GM08714 (cell line): Measurements from ENCODE around the gene SLC16A7.

Source experiments
- H3K4me3 ChIP-seq: fragments of 200-500 bp; sonication (Bioruptor generic); 2 replicates; pipeline ENCODE4 v1.5.1; 2014; ENCODE audit warnings: mild to moderate bottlenecking, low read length, inconsistent platforms
- ZNF274 ChIP-seq: IDR thresholded peaks from 2 replicates; pipeline ENCODE4 v1.6.1; 2012; ENCODE audit warnings: mild to moderate bottlenecking, low read depth, low read length

SLC16A7 gene, protein sequence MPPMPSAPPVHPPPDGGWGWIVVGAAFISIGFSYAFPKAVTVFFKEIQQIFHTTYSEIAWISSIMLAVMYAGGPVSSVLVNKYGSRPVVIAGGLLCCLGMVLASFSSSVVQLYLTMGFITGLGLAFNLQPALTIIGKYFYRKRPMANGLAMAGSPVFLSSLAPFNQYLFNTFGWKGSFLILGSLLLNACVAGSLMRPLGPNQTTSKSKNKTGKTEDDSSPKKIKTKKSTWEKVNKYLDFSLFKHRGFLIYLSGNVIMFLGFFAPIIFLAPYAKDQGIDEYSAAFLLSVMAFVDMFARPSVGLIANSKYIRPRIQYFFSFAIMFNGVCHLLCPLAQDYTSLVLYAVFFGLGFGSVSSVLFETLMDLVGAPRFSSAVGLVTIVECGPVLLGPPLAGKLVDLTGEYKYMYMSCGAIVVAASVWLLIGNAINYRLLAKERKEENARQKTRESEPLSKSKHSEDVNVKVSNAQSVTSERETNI

DNA sequence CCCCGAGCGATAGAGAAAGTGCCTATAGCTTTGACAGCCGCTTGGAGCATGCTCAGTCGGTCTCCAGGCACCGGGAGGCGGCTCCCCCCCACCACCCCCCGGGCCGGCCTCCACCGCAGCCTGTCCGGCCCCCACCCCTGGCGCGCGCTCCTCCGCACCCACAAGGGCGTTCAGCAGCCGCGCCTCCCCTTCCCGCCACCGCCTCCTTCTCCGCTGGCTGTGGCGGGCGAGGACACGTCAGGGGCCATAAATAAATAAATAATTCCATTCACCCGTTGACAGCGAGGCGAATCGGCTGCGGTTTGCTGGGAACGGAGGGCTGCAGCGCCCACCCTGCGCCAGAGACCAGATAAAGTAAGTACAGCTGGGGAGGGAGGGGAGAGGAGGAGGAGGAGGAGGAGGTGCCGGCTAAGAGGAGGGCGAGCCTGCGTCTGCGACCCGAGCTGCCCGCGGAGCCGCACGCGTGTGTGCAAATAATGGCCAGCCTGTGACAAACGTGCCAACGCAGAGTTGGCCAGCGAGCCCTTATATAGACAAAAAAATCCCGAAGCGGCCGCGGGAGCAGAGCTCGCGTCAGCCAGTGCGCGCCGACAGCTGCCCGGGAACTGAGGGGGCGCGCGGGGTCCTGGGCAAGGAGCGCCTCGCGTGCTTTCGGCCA lies at the start of gene SLC16A7:
TSS of gene SLC16A7 (plus strand) at position 147 of the 658 bp plus-strand sequence. CDS start 108,773 bp downstream, outside the sequence.
- peak within 1 kb of the TSS; percentile 99 for H3K4me3 ChIP-seq
- TF ChIP-seq ZNF274: no peak

DNA sequence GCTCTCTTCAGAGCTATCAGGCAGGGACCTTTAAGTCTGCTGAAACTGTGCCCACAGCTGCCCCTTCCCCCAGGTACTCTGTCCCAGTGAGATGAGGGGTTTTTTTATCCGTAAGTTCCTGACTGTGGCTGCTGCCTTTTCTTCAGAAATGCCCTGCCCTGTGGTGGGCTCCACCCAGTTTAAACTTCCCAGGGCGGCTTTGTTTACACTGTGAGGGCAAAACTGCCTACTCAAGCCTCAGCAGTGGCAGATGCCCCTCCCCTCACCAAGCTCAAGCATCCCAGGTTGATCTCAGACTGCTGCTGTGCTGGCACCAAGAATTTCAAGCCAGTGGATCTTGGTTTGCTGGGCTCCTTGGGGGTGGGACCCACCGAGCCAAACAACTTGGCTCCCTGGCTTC lies 46.9 kb upstream of the SLC16A7 start:
- H3K4me3 ChIP-seq: no peak overlapping the region
- no peak for TF ChIP-seq ZNF274

DNA sequence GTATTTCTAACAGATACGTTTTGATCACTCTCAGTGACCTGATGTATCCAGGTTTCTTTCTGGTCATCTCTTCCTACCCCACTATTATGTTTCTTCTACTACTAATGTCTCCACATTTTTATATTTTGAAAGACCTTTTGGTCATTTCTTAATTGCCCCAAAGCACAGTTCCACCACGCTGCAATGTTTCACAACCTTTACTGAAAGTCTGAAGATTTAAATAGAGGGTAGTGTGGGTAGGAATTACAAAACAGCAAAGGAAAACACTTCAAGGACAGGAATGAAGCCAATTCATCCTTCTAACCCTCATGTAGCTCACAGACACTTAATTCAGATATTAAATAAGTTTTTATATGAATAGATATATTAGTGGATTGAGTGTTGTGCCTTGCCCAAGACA lies 36.1 kb upstream of the SLC16A7 start:
- no peak overlapping the region for H3K4me3 ChIP-seq

DNA sequence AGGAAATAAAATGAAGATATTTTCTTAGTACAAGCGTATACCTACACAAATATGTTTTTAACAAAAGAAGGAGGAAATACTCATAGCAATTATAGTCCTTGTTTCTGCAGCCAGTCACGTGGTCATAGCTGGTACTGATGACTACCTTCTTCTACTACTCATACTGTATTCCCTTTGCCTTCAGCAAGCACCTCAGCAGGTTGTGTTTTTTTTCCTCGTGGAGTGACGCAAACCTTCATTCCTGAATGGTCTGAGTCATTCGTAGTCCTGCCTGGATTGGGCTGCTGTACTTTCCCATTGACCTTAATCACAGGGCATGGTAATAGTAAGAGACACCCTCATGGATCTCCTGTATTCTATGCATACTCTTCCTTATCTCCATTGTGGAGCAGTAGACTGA lies 25.7 kb upstream of the SLC16A7 start:
- no peak overlapping the region for H3K4me3 ChIP-seq
- no peak for TF ChIP-seq ZNF274

More for the DNA sequence above, 36.1 kb upstream of the SLC16A7 start:
- TF ChIP-seq ZNF274: no peak

DNA sequence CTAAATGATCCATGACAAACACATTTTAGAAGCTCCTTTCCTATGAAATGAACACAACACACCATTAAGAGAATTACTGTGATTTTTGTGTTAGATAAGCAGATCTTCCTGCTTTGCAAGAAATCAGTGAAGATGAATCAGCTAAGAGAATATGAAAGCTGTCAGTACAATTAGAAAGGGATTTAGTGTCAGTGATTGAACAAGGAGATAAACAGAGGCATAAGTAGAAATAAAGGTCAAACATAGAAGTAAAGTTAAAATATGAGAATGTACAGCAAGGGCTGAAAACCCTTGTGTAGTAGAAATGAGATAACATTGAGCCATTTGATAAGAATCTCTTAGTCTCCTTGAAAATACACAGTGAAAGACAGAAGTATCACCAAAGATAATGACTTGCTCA lies 21.4 kb upstream of the SLC16A7 start:
- TF ChIP-seq ZNF274: no peak
- H3K4me3 ChIP-seq: no peak overlapping the region

DNA sequence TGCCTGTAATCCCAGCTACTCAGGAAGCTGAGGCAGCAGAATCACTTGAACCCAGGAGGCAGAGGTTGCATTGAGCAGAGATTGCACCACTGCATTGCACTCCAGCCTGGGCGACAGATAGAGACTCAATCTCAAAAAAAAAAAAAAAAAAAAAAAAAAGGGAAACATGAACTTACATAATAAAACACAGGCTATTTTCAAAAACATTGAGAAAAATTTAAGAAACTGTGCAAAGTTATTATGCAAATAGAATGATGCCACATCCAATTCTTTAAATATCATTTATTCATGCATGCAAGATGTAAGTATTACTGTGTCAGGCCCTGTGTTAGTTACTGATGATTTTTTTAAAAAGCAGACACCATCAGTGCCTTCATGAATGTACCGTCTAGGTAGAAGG lies 20.0 kb upstream of the SLC16A7 start:
- no peak for TF ChIP-seq ZNF274
- no peak overlapping the region for H3K4me3 ChIP-seq

DNA sequence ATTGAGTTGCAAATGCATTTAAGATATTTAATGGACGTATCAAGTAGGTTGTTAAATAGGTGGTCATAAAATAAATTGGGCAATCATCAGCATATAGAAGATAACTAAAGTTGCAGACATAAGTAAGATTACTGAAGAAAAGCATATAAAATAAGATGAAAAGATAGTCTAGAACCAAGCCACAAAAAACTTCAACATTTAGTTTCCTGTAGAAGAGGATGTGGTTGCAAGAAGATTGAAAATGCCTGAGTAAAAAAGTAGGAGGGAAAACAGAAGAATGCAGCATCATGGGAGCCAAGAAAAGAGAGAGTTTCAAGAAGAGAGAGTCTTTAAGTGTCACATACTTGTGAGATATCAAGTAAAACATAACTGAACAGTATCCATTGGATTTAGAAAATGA lies 17.6 kb upstream of the SLC16A7 start:
- no peak overlapping the region for H3K4me3 ChIP-seq
- no peak for TF ChIP-seq ZNF274

DNA sequence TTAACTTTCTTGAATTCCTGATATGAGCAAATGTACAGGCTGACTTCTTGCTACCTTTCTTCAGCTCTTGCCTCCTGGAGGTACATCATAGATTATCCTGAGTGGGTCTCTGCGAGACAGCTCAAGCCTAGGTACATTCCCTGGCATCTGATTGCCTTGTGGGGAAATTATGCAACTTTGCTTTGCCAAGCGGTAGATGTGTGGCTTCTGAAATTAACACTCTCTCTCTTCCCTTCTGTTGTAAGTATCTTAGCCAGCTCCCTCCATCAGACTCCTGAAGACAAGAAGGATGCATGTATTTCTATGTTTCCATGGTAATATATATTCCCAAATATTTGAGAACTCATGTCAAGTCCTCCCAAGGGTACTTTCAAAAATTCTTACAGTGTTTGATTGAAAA lies 16.2 kb upstream of the SLC16A7 start:
- no peak overlapping the region for H3K4me3 ChIP-seq
- no peak for TF ChIP-seq ZNF274

DNA sequence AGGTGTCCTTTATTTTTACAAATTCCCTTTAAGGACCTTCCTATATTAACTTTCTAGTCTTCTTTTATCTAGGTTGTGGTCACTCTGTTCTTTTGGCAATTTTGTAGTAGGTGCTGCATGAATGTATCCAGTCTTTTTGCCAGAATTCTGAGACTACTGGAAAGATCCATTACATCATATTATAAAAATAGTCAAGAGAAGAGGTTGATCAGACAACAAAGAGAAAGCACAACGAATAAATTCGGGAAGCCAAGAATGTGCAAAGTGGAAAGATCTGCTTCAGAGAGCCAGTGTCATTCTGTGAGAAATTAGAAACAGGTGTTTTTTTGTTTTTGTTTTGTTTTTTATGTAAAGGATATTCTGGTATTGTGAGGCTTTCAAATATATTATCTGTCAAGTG lies 15.8 kb upstream of the SLC16A7 start:
- no peak overlapping the region for H3K4me3 ChIP-seq
- TF ChIP-seq ZNF274: no peak

DNA sequence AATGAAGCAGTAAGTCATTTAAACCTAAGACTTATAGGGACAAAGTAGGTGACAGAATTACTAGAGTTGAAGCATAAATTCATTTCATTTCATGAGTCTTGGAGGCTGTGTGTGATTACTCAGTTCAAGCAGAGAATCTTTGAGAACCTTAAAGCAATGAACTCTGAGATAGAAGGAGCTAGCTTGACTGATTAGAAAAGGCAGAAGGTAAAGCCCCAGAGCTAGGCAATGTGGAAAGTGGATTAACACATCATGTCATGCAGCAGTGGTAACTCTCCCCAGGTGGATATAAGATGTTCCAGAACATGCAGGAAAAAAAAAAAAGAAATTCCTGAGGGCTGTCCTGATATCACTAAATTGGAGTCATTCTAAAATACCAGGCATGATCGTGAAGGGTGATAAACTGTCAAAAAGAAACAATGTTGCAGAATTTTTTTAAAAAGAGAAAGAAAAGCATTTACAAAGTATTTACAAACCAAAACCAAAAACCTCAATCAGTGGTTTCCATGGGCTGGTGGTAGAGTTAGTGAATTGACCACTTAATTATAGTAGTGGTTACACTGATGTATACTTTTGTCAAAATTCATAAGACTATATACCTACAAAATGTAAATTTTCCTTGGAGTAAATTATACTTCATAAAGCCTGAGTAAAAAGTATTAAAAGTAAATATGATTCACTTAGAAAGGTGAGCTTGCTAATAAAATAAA lies 12.7 kb upstream of the SLC16A7 start:
- H3K4me3 ChIP-seq: no peak overlapping the region
- no peak for TF ChIP-seq ZNF274

DNA sequence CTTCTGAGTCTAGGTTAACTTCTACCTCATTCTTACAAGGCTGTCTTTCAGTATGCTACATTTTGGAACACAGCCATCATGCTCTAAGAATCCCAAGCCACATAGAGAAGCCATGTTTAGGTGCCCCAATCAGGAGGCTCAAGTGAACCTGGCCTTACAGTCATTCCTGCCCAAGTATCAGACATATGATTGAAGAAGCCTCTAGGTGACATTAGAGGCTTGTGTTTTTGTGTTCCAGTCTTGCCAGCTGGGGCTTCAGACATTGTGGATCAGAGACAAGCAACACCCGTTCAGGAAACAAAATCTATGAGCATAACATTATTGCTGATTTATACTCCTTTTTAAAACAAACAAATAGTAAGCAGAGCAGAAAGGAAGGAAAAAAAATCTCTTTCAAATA lies 8.1 kb upstream of the SLC16A7 start:
- no peak overlapping the region for H3K4me3 ChIP-seq
- no peak for TF ChIP-seq ZNF274

DNA sequence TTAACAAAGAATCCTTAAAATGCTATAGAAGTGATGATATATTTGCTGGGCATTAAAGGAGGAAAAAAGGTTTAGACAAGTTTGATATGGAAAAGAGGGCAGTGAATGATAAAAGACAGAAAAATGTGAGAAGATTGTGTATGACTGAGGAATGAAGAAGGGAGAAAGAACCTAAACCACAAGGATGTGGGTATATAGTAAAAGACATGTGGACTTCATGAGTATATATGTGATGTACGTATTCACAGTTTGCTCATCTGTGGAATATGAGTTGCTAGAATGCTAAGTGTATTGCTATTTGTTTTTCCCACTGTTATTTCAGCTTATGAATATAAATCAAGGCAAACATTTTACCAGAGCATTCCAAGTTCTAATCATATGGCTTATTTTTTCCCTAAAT lies 2.1 kb upstream of the SLC16A7 start:
- no peak for TF ChIP-seq ZNF274
- H3K4me3 ChIP-seq: no peak overlapping the region

DNA sequence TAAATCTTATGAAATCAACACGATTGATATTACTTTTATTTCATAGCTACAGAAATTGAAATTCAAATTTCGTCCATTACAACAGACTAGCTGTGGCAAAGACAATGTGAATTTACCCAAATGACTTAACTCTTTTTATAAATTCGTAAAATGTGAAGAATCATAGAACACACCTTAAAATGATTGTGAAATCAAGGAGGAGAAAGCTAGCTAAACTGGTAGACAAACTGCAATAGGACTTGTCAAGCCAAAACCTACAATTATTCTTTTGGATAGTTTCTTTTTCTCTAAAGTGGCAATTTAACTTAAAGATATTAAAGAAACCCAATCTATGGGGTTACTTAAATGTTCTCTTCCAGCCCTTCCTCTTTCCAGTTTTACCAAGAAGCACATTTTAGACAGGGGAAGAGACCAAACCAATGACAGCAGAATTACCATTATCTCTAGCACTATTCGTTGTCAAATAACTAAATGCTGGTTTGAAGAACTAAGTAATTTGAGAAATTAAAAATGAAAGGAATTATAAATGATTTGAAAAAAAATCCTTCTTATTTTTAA lies 807 bp upstream of the SLC16A7 start:
- peak overlapping the region; percentile 99 for H3K4me3 ChIP-seq

DNA sequence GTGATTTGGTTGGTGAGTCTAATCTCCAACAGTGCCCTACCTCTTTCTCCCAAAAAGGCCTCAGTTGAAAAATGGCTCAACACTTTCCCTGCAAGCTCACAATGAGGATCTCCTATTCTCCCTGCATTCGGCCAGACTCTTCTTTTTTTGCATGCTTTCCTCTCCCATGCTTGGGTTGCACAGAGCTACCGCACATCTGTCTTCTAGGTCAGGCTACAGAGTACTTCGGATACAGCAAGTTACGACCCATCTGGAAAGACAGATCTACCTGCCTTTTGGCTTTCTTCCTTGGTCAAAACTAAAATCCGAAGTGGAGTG lies 305 bp upstream of the SLC16A7 start:
- peak overlapping the region; percentile 99 for H3K4me3 ChIP-seq
- no peak for TF ChIP-seq ZNF274

More for the DNA sequence above, 807 bp upstream of the SLC16A7 start:
- TF ChIP-seq ZNF274: no peak
